HepG2 (cell line): ENCODE measurements around the gene STX12. TPM values are rescaled to one million over a fixed set of nuclear protein-coding genes. Genes with fewer than 3 reads are reported as not detected.
A peak's percentile ranks its signal among the peaks of the same experiment; 100 is the strongest.

ENCODE experiments used
- AFF4 ChIP-seq: sonication (generic); formaldehyde crosslinking; IDR thresholded peaks from 2 replicates; pipeline ENCODE4 v1.4.0; 2020; ENCODE audit warnings: missing genetic modification reagents
- ARNTL ChIP-seq: sonication (generic); formaldehyde crosslinking; IDR thresholded peaks from 2 replicates; pipeline ENCODE4 v1.4.0; 2020; ENCODE audit warnings: mild to moderate bottlenecking, missing genetic modification reagents
- ATF1 ChIP-seq: IDR thresholded peaks from 2 replicates; pipeline ENCODE4 v1.6.1; 2016; ENCODE audit warnings: mild to moderate bottlenecking, control low read depth
- CREB1 ChIP-seq, 2 experiments: fragments of 450-650 bp in 1 of 2; IDR thresholded peaks; 2 replicates each; pipeline ENCODE4 v1.6.1; 2016 to 2017; ENCODE audit warnings: control low read depth in 1 of 2, mild to moderate bottlenecking in 1 of 2, missing compliant biosample characterization in 1 of 2, missing genetic modification characterization in 1 of 2
- FIP1L1 ChIP-seq: fragments of 200-400 bp; formaldehyde crosslinking; IDR thresholded peaks from 2 replicates; pipeline ENCODE4 v1.6.1; 2018; ENCODE audit warnings: low read depth, mild to moderate bottlenecking, low read length, moderate library complexity, borderline replicate concordance; ENCODE audit not compliant: insufficient read depth
- HNF1B ChIP-seq: sonication (generic); formaldehyde crosslinking; IDR thresholded peaks from 2 replicates; pipeline ENCODE4 v1.5.1; 2020; ENCODE audit warnings: mild to moderate bottlenecking, moderate library complexity, missing genetic modification reagents
- HNRNPLL ChIP-seq: fragments of 200-400 bp; formaldehyde crosslinking; IDR thresholded peaks from 2 replicates; pipeline ENCODE4 v1.6.1; 2017; ENCODE audit warnings: mild to moderate bottlenecking, low read depth, low read length; ENCODE audit not compliant: poor library complexity, severe bottlenecking
- IKZF4 ChIP-seq: sonication (generic); formaldehyde crosslinking; IDR thresholded peaks from 2 replicates; pipeline ENCODE4 v1.5.1; 2020; ENCODE audit warnings: borderline replicate concordance, mild to moderate bottlenecking, low read depth, missing genetic modification reagents; ENCODE audit errors: not compliant biosample characterization
- MBD4 ChIP-seq: IDR thresholded peaks from 2 replicates; pipeline ENCODE4 v1.6.1; 2012; ENCODE audit warnings: low read length, inconsistent platforms, borderline replicate concordance
- MED1 ChIP-seq: sonication (generic); formaldehyde crosslinking; IDR thresholded peaks from 2 replicates; pipeline ENCODE4 v1.4.0; 2020; ENCODE audit warnings: missing genetic modification reagents
- MXD1 ChIP-seq: sonication (generic); formaldehyde crosslinking; IDR thresholded peaks from 2 replicates; pipeline ENCODE4 v1.4.0; 2020; ENCODE audit warnings: mild to moderate bottlenecking, missing genetic modification reagents
- NRL ChIP-seq: sonication (generic); formaldehyde crosslinking; IDR thresholded peaks from 2 replicates; pipeline ENCODE4 v1.5.0; 2020; ENCODE audit warnings: missing genetic modification reagents, mild to moderate bottlenecking, moderate library complexity, borderline replicate concordance
- POLR2AphosphoS2 ChIP-seq: IDR thresholded peaks from 2 replicates; pipeline ENCODE4 v1.6.1; 2011; ENCODE audit warnings: low read depth, low read length, improper control_type of control experiment
- RARG ChIP-seq: sonication (generic); formaldehyde crosslinking; IDR thresholded peaks from 2 replicates; pipeline ENCODE4 v1.4.0; 2020; ENCODE audit warnings: low read depth, mild to moderate bottlenecking, missing genetic modification reagents
- SOX5 ChIP-seq: IDR thresholded peaks from 2 replicates; pipeline ENCODE4 v1.6.1; 2016; ENCODE audit warnings: borderline replicate concordance
- U2AF1 ChIP-seq: fragments of 200-400 bp; formaldehyde crosslinking; optimal IDR thresholded peaks from 2 replicates; pipeline ENCODE3; 2017; ENCODE audit warnings: mild to moderate bottlenecking, low read depth, low read length
- ZNF414 ChIP-seq: sonication (generic); formaldehyde crosslinking; IDR thresholded peaks from 2 replicates; pipeline ENCODE4 v1.5.0; 2020; ENCODE audit warnings: missing genetic modification reagents
- ZNF557 ChIP-seq: sonication (generic); formaldehyde crosslinking; IDR thresholded peaks from 2 replicates; pipeline ENCODE4 v1.4.0; 2020; ENCODE audit warnings: missing genetic modification reagents
- ZNF605 ChIP-seq: sonication (generic); formaldehyde crosslinking; IDR thresholded peaks from 2 replicates; pipeline ENCODE4 v1.8.0; 2022; ENCODE audit warnings: mild to moderate bottlenecking, missing genetic modification reagents
- ZSCAN9 ChIP-seq: IDR thresholded peaks from 2 replicates; pipeline ENCODE4 v1.6.1; 2016; ENCODE audit warnings: borderline replicate concordance
- polyA plus RNA-seq, 8 experiments: library from polyadenylated mRNA; depleted of rRNA in 3 of 8; stranded (reverse) in 7 of 8; unstranded in 1 of 8; fragments of >200 nt; fragmentation: Illumina TruSeq in 4 of 8; extraction: Trizol in 4 of 8; gene quantifications; 2 replicates each; pipeline versions ENCODE4 v1.2.1 to v1.2.3, GENCODE V29; 2011 to 2016; ENCODE audit warnings: low read depth in 4 of 8, missing spikeins in 1 of 8, mixed read lengths in 1 of 8; ENCODE audit not compliant: insufficient read depth in 1 of 8
- total RNA-seq, 5 experiments: library from RNA; depleted of rRNA; stranded (reverse); fragments of >200 nt; fragmentation: Illumina TruSeq; extraction: Trizol; gene quantifications; 2 replicates each; pipeline ENCODE4 v1.2.3, GENCODE V29; 2016; ENCODE audit warnings: low read depth in 1 of 5
- TF ChIP-seq, protein P1 (sequence below): sonication (generic); formaldehyde crosslinking; IDR thresholded peaks from 2 replicates; pipeline ENCODE4 v1.4.0; 2020; ENCODE audit warnings: missing genetic modification reagents

STX12 gene
- total and polyA plus RNA-seq, 2 of the 13 experiments (the other 11 are each of a cell fraction or from before 2014, with no cell fraction given) = 9.0 to 19.7 TPM

GRCh38 chr1:27816921-27817630, 44.1 kb downstream of the STX12 start (continued):
- TF ChIP-seq, protein P1, sequence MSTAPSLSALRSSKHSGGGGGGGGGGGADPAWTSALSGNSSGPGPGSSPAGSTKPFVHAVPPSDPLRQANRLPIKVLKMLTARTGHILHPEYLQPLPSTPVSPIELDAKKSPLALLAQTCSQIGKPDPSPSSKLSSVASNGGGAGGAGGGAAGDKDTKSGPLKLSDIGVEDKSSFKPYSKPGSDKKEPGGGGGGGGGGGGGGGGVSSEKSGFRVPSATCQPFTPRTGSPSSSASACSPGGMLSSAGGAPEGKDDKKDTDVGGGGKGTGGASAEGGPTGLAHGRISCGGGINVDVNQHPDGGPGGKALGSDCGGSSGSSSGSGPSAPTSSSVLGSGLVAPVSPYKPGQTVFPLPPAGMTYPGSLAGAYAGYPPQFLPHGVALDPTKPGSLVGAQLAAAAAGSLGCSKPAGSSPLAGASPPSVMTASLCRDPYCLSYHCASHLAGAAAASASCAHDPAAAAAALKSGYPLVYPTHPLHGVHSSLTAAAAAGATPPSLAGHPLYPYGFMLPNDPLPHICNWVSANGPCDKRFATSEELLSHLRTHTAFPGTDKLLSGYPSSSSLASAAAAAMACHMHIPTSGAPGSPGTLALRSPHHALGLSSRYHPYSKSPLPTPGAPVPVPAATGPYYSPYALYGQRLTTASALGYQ = no peak
- no peak for TF ChIP-seq FIP1L1
- no peak for TF ChIP-seq ZNF605 (CRISPR knock-in tag)
- TF ChIP-seq CREB1 (IDR thresholded peaks at IDR 0.05) = peak; percentile 34; the same call in 1 of the 2 replicates
- TF ChIP-seq CREB1 (CRISPR knock-in tag; IDR thresholded peaks at IDR 0.05) = peak; percentile 64; the same call in 1 of the 2 replicates
- no peak for TF ChIP-seq ZNF414 (CRISPR knock-in tag)
- no peak for TF ChIP-seq HNF1B (CRISPR knock-in tag)
- TF ChIP-seq POLR2AphosphoS2 = no peak
- 0 out of 2 replicates have a peak, but pooled peaks have one; percentile 14 for TF ChIP-seq ZSCAN9 (CRISPR knock-in tag)
- TF ChIP-seq HNRNPLL = no peak
- TF ChIP-seq RARG (CRISPR knock-in tag) = no peak
- no peak for TF ChIP-seq U2AF1
- TF ChIP-seq ARNTL (CRISPR knock-in tag) = 0 out of 2 replicates have a peak, but pooled peaks have one; percentile 58
- peak; percentile 67; the same call in 1 of the 2 replicates for TF ChIP-seq SOX5 (CRISPR knock-in tag)
- TF ChIP-seq MXD1 (CRISPR knock-in tag) = no peak
- TF ChIP-seq IKZF4 = no peak
- TF ChIP-seq MED1 (CRISPR knock-in tag) = peak; percentile 74
- TF ChIP-seq ZNF557 (CRISPR knock-in tag) = no peak
- TF ChIP-seq ATF1 (CRISPR knock-in tag) = peak; percentile 50; the same call in 1 of the 2 replicates
- TF ChIP-seq AFF4 (CRISPR knock-in tag) = no peak
- no peak for TF ChIP-seq NRL (CRISPR knock-in tag)
- TF ChIP-seq MBD4 = no peak
